Measurements from ENCODE around the gene PRR15. TPM values are rescaled to one million over a fixed set of nuclear protein-coding genes. Genes with fewer than 3 reads are reported as not detected.

Gene PRR15
- total and polyA plus RNA-seq, 2 of the 8 experiments (the other 6 are each of a cell fraction or from before 2014, with no cell fraction given) = 4.9 to 7.9 TPM

GRCh38 chr7:29606830-29607229 lies 43.2 kb downstream of the PRR15 start:
- ChIA-PET CTCF (ENCODE audit: partially characterized antibody) (interaction anchor here (0.7 to 1.2 kb wide), 3 partner anchors 13 to 189 kb away, joined by 3 read pairs; no protein-coding TSS in a partner anchor), POLR2A (ENCODE audit: partially characterized antibody) (no interaction called here)
- Histone ChIP-seq H2AK5ac (ENCODE audit: low read depth, low read length) (no peak overlapping the region), H3K18ac (ENCODE audit: extremely low read depth, low read length) (no peak overlapping the region), H3K23ac (ENCODE audit: insufficient read length) (no peak overlapping the region), H4K8ac (ENCODE audit: extremely low read depth, insufficient read depth, low read length) (no peak overlapping the region), H3K14ac (ENCODE audit: insufficient read length) (no peak overlapping the region), H2BK5ac (ENCODE audit: low read depth, low read length) (no peak overlapping the region), H3K4ac (replicated peaks; ENCODE audit: insufficient read length, low read depth, low read length) (no peak overlapping the region), H3K79me2 (ENCODE audit: control insufficient read depth in 1 of 2, insufficient read depth in 2 of 2, low read length in 2 of 2) (no peaks in the 10 kb centered on the region), H3K36me3 (ENCODE audit: control insufficient read depth in 2 of 4, insufficient read depth in 4 of 4, low read length in 3 of 4) (no peaks in the 10 kb centered on the region), H4K20me1 (replicated peaks in 1 of 2; ENCODE audit: control insufficient read depth in 1 of 2, insufficient read depth in 2 of 2, low read length in 2 of 2) (no peaks in the 10 kb centered on the region), H2BK12ac (ENCODE audit: low read depth, low read length) (no peak overlapping the region), H3K4me1 (replicated peaks in 1 of 4; ENCODE audit: control insufficient read depth in 3 of 4, insufficient read depth in 4 of 4, low read length in 3 of 4) (peaks cover 2 to 6% (median 3%) of the 10 kb centered on the region in 4 experiments; a peak in 5 of 7 replicates), H3K9ac (replicated peaks in 1 of 4; ENCODE audit: extremely low read depth in 1 of 4, low read depth in 3 of 4, low read length in 3 of 4) (no peak overlapping the region), H4K5ac (ENCODE audit: insufficient read length, low read depth, low read length) (no peak overlapping the region), H3K79me1 (ENCODE audit: low read depth, low read length) (no peaks in the 10 kb centered on the region), H3K4me3 (ENCODE audit: extremely low read depth in 1 of 4, insufficient read depth in 2 of 4, low read depth in 3 of 4, low read length in 4 of 4) (no peak overlapping the region), H2BK20ac (ENCODE audit: low read length) (no peak overlapping the region), H3K4me2 (ENCODE audit: insufficient read depth in 1 of 2, low read depth in 2 of 2, low read length in 2 of 2) (no peak overlapping the region), H3K56ac (replicated peaks; ENCODE audit: insufficient read length, low read depth, low read length) (no peak overlapping the region), H3K23me2 (ENCODE audit: low read depth, low read length) (no peaks in the 10 kb centered on the region), H3K27ac (ENCODE audit: low read depth, low read length) (no peak overlapping the region), H3K9me3 (ENCODE audit: insufficient read depth in 2 of 2, low read depth in 1 of 2, low read length in 1 of 2) (no peaks in the 10 kb centered on the region), H4K91ac (replicated peaks; ENCODE audit: insufficient read length, low read length) (no peak overlapping the region), H2BK15ac (ENCODE audit: low read length) (no peak overlapping the region), H2AFZ (ENCODE audit: low read length) (no peak overlapping the region), H2BK120ac (replicated peaks; ENCODE audit: low read depth, low read length) (no peak overlapping the region), H3K27me3 (replicated peaks in 1 of 4; ENCODE audit: control insufficient read depth in 3 of 4, extremely low read depth in 1 of 4, insufficient read depth in 3 of 4, low read length in 3 of 4) (no peaks in the 10 kb centered on the region)
- no peak for DNase-seq (ENCODE audit: low read depth in 1 of 2, low spot score in 2 of 2)
- no peak for FAIRE-seq
- 84% methylated on average over 4 of the region's 4 CpGs; no CpG with 5 or more reads in 1 of the 2 experiments for WGBS, 2 experiments (ENCODE audit: extremely low coverage in 1 of 2, insufficient coverage in 1 of 2, insufficient read length in 1 of 2, insufficient replicate concordance in 2 of 2, low coverage in 1 of 2, low lambda C conversion rate in 2 of 2, missing lambda C conversion rate in 1 of 2)
- TF ChIP-seq SP1 (IDR thresholded peaks at IDR 0.05; ENCODE audit: low read depth, low read length) (no peak), HDAC6 (IDR thresholded peaks at IDR 0.05; ENCODE audit: low read depth, low read length) (no peak), BACH1 (IDR thresholded peaks at IDR 0.05; ENCODE audit: low read length) (no peak), MAFK (IDR thresholded peaks at IDR 0.05; ENCODE audit: low read depth, low read length) (no peak), ZNF274 (IDR thresholded peaks at IDR 0.05; ENCODE audit: borderline replicate concordance, extremely low read depth, low read length) (no peak), JUND (IDR thresholded peaks at IDR 0.05; ENCODE audit: low read length) (no peak), EZH2 (IDR thresholded peaks at IDR 0.05; ENCODE audit: low read depth, low read length, severe bottlenecking) (no peak), FOSL1 (IDR thresholded peaks at IDR 0.05; ENCODE audit: insufficient read depth, low read depth, low read length) (no peak), EGR1 (IDR thresholded peaks at IDR 0.05; ENCODE audit: borderline replicate concordance, low read depth, low read length) (no peak)
- TF ChIP-seq, protein P1, sequence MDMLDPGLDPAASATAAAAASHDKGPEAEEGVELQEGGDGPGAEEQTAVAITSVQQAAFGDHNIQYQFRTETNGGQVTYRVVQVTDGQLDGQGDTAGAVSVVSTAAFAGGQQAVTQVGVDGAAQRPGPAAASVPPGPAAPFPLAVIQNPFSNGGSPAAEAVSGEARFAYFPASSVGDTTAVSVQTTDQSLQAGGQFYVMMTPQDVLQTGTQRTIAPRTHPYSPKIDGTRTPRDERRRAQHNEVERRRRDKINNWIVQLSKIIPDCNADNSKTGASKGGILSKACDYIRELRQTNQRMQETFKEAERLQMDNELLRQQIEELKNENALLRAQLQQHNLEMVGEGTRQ (IDR thresholded peaks at IDR 0.05; ENCODE audit: low read length) = no peak

All from H1 (cell line).